SW480 (cell line): ENCODE data around the gene RPS8.
A peak's percentile ranks its signal among the peaks of the same experiment; 100 is the strongest.
"Not testable (repeated sequence)": the region's sequence is repeated elsewhere in the genome, so short reads cannot be mapped to it uniquely, and the experiment has no call there.

Source experiments
- DNase-seq: peaks from one replicate; pipeline ENCODE4 v3.0.0-alpha.2; 2016; ENCODE audit warnings: low spot score

Gene RPS8

DNA sequence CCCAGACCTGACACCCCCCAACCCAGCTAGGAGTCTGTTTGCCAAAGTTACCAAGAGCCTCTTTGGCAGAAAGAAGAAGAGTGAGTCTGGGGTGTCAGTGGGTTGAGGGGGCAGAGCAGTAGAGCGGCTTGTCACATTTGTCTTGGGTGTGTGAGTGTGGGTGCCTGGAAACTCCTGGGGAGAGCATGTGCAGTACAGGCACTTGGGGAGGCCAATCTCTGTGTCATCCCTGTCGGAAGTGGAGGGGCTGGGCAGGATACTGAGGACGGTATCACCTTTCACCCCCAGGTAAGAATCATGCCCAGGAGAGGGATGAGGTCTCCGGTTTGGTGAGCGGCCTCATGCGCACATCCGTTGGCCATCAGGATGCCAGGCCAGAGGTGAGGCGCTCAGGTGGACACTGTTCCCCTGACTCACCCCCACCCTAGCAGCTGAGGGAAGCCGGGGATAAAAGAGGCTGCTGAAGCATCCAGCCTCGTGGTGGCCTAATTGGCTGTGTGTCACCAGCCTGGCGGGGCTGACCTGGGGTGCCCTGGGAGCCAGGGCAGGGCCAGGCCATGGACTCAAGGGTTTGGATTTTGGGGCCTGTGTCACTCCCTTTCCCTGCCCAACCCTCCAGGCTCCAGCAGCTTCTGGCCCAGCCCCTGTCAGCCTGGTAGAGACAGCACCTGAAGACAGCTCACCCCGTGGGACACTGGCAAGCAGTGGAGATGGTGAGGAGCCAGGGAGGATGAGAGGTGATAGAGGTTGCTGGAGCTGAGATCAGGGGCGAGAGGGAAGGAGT is 28.2 kb downstream of the RPS8 start:
- DNase-seq = no peak

DNA sequence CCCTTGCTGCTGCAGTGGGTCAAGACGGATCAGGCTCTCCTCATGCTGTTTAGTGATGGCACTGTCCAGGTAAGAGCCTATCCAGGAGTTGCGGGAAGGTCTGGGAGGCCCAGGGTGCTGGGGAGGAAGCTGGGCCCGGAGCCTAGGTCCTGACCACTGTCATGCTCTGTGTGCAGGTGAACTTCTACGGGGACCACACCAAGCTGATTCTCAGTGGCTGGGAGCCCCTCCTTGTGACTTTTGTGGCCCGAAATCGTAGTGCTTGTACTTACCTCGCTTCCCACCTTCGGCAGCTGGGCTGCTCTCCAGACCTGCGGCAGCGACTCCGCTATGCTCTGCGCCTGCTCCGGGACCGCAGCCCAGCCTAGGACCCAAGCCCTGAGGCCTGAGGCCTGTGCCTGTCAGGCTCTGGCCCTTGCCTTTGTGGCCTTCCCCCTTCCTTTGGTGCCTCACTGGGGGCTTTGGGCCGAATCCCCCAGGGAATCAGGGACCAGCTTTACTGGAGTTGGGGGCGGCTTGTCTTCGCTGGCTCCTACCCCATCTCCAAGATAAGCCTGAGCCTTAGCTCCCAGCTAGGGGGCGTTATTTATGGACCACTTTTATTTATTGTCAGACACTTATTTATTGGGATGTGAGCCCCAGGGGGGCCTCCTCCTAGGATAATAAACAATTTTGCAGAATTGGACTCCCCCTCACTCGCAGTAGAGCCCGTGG is 30.1 kb downstream of the RPS8 start:
- DNase-seq = no peak

- no peak for DNase-seq
These were observed 30.8 kb downstream of the RPS8 start for GRCh38 chr1:44806025-44806703.

DNA sequence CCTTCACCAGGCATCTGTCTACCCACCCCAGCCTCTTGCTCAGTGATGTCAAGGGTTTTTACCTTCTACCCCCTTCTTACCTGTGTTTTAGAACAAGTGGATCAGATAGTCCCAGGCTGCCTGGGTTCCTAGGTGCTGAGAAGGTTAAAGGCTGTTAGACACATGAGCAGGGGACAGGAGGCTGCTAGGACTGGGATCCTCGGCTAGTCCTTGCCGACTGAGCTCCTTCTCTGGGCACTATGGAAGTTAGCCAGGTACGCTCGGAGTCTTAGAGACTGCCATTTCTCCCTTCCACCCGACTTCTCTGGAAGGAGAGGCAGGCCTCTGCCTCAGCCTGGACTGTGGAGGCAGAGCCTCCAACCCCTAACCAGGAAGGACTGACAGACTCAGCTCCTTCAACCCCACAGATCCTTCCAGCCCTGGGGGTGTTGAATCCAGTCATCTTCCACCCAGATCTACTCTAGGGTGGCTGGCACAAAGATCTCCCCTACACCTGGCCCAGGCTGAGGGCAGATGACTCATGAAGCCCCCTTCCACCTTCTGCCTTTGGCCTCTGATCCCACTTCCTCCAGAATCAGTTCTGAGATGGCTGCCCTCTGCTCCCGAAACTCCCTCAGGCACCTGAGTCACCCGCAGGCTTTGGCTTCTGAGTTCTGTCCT is 31.5 kb downstream of the RPS8 start, which contains the start of gene DYNLT4:
TSS of gene DYNLT4 (minus strand) at position 648 of the 660 bp plus-strand sequence. CDS start 683 bp downstream, outside the sequence.
- DNase-seq = no peak

GRCh38 chr1:44807364-44808062 is 32.2 kb downstream of the RPS8 start:
- peak; percentile 99 for DNase-seq

DNA sequence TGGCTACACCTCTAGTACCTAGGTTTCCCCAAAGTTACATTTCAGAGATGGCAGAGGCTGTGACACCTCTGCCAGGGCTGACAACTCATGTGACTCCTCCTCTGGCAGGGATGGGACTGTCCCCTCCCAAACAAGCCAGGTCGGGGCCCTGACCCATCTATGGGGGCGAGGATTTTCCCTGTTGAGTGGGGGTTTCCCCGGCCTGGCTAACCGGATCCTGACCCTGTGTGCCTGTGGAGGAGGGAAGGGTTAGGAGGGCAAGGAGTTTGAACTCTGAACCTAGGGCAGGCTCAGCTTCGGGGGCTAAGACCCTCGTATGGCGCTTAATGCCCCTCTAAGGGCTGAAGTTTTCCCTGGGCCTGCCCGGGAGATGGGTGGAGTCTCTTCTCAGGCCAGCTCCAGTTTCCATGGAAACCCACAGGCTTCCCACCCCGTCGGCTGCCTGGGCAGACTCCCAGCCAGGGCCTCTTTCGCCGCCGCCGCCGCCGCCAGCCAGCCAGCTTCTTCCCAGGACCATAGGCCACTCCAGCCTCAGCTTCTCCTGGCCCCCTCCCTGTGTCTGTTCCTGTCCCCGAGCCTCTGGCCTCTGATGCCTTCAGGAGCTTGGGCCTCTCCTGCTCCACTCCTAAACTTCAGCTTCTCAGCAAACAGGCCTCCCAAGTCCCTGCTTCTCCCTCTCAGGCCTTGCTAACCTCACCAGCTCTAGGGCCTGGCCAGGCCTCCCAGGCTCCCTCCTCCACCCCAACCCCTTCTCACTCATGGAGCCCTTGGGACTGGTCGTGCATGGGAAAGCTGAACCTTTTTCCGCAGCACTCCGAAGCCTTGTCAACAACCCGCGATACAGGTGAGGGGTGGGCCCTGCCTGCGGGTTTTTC is 33.0 kb downstream of the RPS8 start, which contains the start of gene BTBD19:
TSS of gene BTBD19 (plus strand) at position 461 of the 875 bp plus-strand sequence. CDS start at position 759, 298 bp downstream.
- peak; percentile 43 for DNase-seq

GRCh38 chr1:44808938-44809917 is 33.9 kb downstream of the RPS8 start:
- DNase-seq = peak; percentile 48

GRCh38 chr1:44810101-44810761 is 34.9 kb downstream of the RPS8 start:
- no peak for DNase-seq

DNA sequence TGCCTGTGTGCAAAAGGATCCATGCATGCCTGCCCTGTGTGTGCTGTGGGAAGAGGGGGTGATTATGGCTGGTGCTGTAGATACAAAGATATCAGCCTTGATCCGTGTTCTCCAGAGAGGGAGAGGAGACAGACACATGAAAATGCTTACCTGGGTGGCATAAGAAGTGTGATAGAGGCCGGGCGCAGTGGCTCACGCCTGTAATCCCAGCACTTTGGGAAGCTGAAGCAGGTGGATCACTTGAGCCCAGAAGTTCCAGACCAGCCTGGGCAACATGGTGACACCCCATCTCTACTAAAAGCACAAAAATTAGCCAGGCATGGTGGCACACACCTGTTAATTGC is 35.4 kb downstream of the RPS8 start:
- DNase-seq = not testable (repeated sequence)

- no peak for DNase-seq
These were observed 35.9 kb downstream of the RPS8 start for GRCh38 chr1:44811234-44811633.

DNA sequence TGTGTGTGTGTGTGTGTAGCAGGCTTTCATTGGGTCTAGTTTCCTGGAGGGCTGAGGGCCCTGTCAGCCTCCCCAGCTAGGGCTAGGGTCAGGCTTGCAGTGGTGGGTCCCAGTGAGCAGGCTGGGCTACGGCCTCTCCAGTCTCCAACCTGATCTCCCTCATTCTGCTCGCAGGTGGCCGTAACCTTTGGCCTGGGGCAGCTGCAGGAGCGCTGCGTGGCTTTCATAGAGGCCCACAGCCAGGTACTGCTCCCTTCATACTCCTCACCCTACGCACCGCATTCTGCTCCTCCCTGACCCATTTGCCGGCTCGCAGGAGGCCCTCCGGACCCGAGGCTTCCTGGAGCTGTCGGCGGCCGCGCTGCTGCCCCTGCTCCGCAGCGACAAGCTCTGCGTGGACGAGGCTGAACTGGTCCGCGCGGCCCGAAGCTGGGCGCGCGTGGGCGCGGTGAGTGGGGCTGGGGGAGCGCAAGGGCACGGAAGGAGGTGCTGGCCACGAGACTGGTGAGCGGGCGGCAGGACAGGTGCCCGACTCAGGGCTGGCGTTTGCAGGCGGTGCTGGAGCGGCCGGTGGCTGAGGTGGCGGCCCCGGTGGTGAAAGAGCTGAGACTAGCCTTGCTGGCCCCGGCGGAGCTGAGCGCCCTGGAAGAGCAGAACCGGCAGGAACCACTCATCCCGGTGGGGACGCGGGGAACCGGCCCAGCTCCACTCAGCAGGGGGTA is 37.6 kb downstream of the RPS8 start:
- DNase-seq = no peak

DNA sequence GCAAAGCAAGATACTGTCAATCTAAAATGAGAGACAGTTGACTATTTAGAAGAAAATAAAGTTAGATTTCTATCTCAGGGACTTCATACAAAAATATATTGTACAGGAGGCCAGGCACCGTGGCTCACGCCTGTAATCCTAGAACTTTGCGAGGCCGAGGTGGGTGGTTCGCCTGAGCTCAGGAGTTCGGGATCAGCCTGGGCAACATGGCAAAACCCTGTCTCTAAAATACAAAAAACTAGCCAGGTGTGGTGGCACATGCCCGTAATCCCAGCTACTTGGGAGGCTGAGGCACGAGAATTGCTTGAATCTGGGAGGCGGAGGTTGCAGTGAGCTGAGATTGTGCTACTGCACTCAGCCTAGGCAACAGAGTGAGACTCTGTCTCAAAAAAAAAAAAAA is 40.6 kb downstream of the RPS8 start:
- not testable (repeated sequence) for DNase-seq

- no peak for DNase-seq
These were observed 42.0 kb downstream of the RPS8 start for GRCh38 chr1:44817307-44817706.

GRCh38 chr1:44817771-44818495 is 42.6 kb downstream of the RPS8 start:
- DNase-seq = no peak

GRCh38 chr1:44819196-44819607 is 43.9 kb downstream of the RPS8 start:
- DNase-seq = no peak

DNA sequence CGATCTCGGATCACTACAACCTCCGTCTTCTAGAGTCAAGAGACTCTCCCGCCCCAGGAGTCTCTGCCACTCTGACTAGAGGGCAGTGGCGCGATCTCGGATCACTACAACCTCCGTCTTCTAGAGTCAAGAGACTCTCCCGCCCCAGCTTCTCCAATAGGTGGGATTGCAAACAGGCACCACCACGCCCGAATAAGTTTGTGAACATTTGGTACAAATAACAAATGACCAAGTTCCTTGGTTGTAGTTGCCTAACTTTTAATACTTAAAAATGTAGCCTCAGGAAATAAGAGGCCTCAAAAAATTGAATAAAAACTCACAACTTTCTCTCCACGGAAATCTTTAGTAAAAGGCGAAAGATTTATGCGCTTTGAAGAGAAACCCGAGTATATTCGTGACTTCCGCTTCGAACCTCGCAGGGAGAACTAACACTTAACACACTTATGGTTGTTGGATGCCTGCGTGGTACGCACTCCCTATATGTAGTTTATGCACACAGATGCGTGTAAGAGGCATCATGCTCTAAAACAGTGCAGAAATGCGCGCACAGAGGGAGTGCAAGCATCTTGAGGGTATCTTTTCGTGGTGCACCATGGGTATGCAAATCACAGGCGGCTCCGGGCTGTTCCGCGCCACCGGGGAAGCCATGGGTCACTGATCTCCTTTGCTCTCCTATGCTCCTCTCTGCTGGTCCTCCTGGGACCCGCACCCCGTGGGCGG is 44.4 kb downstream of the RPS8 start:
- peak; percentile 94 for DNase-seq
